Measurements from ENCODE around the gene COQ8A. TPM values are rescaled to one million over a fixed set of nuclear protein-coding genes. Genes with fewer than 3 reads are reported as not detected.
"Not testable (repeated sequence)": the region's sequence is repeated elsewhere in the genome, so short reads cannot be mapped to it uniquely, and the experiment has no call there.

The COQ8A gene
- total RNA-seq, 1 donor from 2014 or later, result 32.4 TPM

GRCh38 chr1:226990133-226990716 is 50.1 kb downstream of the COQ8A start:
- intact Hi-C loops (cut with DNase I), result no loop called here
- DNase-seq (ENCODE audit: low spot score), result no peak
- ATAC-seq, result no peak

- DNase-seq (ENCODE audit: low spot score) (no peak), ATAC-seq (no peak)
- intact Hi-C loops (cut with DNase I), result no loop called here
These were observed 51.8 kb downstream of the COQ8A start for GRCh38 chr1:226991920-226992319.

GRCh38 chr1:226993814-226994585 is 53.9 kb downstream of the COQ8A start:
- DNase-seq (ENCODE audit: low spot score), result peak; percentile 58
- intact Hi-C loops (cut with DNase I), result no loop called here
- peak; percentile 75 for ATAC-seq

DNA sequence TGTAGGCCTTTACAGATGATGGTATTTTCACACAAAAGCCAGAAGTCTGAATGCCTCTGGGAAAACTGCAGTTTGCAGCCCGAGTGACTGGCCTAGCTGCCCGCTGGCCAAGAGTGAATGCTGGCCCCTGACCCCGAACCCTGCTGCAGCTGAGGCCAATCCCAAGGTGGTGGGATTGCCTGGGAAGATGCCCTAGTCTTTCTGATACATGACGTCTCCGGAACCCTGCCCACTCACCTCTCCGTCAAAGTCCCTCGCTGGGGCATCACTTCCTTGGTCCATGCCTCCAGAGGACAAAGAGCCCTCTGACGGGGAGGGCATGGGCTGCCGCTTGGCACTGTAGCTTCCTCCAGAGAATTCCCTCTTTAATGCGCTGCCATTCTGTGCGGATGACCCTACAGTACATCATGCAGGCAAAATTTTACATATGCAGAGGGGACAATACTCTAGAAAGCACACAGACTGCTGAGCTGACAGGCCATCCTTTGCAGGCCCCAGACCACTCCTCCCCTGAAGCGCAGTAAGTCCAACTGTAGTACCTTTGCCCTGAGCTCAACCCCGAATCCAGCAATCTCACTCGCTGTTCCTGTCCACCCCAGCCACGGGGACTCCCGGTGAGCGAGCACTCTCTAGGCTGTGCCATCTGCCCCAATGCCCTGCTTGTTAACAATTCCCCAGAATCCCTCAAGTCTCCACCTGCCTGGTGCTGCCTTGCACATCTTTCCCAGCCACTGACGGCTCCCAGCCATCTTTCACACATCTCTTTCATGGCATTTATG is 54.7 kb downstream of the COQ8A start:
- peak; percentile 47 for ATAC-seq
- intact Hi-C loops (cut with DNase I), result no loop called here
- DNase-seq (ENCODE audit: low spot score), result no peak

DNA sequence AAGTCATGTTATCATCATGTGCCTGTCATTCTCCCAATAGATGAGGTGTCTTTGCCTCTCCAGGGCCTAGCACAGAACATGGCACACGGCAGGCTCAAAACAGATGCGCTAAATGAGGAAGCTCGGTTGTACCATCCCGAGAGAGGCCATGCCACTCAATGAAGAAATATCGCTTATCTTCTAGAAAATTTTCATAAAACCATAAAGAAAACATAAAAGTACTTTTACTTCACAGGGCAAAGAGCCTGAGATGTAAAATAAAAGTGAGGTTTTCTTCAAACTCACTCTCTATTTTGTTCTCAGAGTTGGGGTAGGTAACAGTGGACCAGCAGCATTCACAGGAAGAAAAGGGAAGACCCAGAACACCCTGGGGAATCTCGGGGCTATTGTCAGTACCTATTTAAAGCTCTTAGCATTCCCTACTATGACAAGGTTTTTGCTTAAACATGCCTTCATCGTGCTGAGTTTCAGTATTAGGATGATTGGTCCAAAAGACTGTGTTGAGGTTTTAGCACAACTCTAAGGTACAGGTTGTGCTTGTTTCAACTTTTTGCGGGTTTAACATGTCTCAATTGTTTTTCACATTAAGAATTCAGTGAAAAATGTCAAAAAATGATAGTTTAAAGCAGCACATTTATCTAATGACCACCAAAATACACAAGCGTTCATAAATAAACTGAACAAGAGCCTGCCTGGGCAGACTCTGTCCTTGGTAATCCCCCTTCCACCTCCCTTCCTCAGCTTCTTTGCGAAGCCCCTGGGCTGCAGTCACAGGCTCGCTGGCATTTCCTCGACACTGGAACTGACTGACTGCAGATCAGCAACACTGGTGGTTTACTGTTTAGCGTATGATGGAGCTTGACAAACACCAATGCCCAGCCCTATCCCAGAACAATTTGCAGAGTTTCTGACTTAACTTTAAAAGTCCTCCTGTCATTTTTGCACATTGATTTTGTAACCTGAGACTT is 55.6 kb downstream of the COQ8A start:
- intact Hi-C loops (cut with DNase I), result no loop called here
- no peak for ATAC-seq
- no peak for DNase-seq (ENCODE audit: low spot score)

- intact Hi-C loops (cut with DNase I); DNase-seq (ENCODE audit: low spot score); ATAC-seq: not testable (repeated sequence)
These were observed 59.5 kb downstream of the COQ8A start for GRCh38 chr1:226999579-226999978.

- DNase-seq (ENCODE audit: low spot score) (no peak), ATAC-seq (no peak)
- intact Hi-C loops (cut with DNase I), result no loop called here
These were observed 62.5 kb downstream of the COQ8A start for GRCh38 chr1:227002531-227003049.

DNA sequence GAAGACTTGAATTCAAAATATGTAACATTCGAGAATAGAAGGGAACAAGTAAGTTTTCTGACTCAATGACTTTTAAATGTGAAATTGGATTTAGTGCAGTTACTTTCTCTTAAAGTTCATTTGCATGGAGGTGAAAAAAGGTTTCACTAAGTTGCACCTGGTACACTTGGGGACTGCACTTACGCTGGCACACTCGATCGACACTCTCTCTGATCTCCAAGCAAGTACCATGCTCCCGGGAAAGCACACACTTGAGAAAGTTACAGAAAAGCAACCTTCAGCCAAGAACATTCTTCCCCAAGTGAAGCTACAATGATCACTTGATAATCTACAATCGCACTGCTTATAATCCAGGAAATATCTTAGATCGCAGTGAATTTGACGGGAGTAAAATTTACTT is 63.1 kb downstream of the COQ8A start:
- intact Hi-C loops (cut with DNase I), result no loop called here
- ATAC-seq, result no peak
- no peak for DNase-seq (ENCODE audit: low spot score)

DNA sequence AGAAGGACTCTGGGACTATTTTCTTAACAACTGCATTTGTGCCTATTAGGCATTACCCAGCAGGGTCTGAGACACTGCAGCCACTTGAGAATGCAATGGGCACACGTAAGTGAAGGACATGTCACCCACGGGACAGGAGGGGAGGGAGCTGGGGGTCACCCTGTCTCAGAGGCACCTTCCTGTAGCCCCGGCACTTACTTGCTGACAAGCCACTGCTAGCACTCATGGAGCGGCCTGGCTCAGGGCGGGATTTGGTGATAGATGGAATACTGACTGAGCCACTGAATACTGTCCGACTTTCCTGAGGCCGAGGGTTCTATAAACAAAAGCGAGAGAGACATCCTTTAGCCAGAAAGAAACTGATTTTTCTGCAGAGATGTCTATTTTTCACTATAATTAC is 64.7 kb downstream of the COQ8A start:
- intact Hi-C loops (cut with DNase I), result no loop called here
- no peak for DNase-seq (ENCODE audit: low spot score)
- ATAC-seq, result no peak

DNA sequence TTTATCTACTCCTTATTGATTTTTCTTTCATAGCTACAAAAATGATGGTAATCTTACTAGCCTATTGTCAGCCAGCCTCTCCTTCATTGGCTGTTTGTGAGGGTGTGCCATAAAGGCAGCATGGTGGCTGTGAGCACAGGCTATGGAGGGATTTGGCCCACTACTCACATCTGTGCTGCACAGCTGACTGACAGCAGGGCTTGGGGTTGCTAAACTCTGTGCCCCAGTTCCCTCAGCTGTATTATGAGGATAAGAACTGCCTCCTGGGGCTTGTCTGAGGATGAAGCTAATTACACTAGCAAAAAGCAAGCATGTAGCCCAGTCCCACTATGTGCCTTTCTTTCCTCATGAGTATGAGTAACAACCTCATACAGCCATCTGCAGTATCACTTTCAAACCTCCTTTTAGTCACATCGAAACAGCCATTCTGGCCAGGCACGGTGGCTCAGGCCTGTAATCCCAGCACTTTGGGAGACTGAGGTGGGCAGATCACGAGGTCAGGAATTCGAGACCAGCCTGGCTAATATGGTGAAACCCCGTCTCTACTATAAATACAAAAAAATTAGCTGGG is 66.2 kb downstream of the COQ8A start:
- intact Hi-C loops (cut with DNase I), result no loop called here

GRCh38 chr1:227009937-227010336 is 69.8 kb downstream of the COQ8A start:
- ATAC-seq (no peak), DNase-seq (ENCODE audit: low spot score) (no peak)
- intact Hi-C loops (cut with DNase I), result no loop called here

More for the DNA sequence above, 66.2 kb downstream of the COQ8A start:
- ATAC-seq, result no peak
- no peak for DNase-seq (ENCODE audit: low spot score)

- DNase-seq (ENCODE audit: low spot score) (no peak), ATAC-seq (no peak)
- intact Hi-C loops (cut with DNase I), result no loop called here
These were observed 70.6 kb downstream of the COQ8A start for GRCh38 chr1:227010645-227011044.

DNA sequence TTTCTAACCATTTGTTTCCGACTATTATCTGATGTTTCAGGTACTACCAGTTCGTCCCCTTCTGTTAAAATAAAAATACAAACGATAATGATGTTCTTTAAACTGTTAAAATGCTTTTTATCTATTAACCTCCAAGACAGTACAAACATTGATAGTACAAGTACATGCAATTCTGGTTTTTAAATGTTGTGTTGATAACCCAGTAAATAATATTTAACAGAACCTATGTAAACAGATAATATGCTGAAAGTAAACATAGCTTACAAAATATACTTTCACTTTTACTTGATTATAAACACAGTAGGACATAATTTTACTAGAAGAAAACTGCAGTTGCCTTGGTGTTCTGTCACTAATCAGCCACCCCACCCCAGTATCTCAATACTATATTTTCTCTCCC is 76.9 kb downstream of the COQ8A start:
- ATAC-seq (no peak), DNase-seq (ENCODE audit: low spot score) (no peak)
- intact Hi-C loops (cut with DNase I), result no loop called here

GRCh38 chr1:227032396-227032795 is 92.3 kb downstream of the COQ8A start:
- intact Hi-C loops (cut with DNase I), result no loop called here
- no peak for ATAC-seq
- no peak for DNase-seq (ENCODE audit: low spot score)

DNA sequence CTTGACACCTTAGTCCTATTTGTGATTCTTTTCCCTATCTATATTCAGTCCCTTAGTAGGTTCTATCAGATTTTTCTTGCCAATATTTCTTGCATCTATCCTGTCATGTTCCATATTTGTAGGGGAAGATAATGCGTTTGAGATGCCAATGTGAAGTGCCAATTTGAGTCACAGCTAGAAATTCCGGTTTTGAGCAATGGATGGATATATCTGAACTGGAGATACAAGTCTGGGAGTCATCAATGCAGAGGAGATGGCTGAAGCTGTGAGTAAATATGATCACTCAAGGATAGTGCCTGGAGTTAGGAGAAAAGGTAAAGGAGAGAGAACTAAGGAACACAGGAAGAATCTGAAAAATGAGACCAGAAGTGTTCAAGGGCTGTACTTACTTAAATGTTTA is 93.8 kb downstream of the COQ8A start:
- ATAC-seq, result no peak
- intact Hi-C loops (cut with DNase I), result no loop called here
- no peak for DNase-seq (ENCODE audit: low spot score)

- intact Hi-C loops (cut with DNase I), result no loop called here
- ATAC-seq, result no peak
- DNase-seq (ENCODE audit: low spot score), result no peak
These were observed 95.2 kb downstream of the COQ8A start for GRCh38 chr1:227035316-227035715.

GRCh38 chr1:227037121-227037520 is 97.0 kb downstream of the COQ8A start:
- DNase-seq (ENCODE audit: low spot score) (no peak), ATAC-seq (no peak)
- intact Hi-C loops (cut with DNase I), result no loop called here
